Measurements from ENCODE around the gene PPP1R14B.

DNA sequence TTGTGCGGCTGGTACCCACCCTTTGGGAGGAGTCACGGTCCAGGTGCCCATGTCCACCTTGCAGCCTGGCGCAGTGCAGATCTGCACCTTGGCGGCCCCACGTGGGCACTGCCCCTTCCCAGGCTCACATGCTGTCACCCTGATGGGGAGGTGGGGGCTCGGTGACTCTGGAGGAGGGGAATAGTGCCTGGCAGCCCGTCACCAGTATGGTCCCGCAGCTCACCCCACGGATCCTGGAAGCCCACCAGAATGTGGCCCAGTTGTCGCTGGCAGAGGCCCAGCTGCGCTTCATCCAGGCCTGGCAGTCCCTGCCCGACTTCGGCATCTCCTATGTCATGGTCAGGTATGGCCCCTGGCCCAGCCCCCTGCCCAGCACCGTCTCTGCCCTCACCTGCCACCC lies 25.9 kb downstream of the PPP1R14B start:
- TF ChIP-seq EZH2phosphoT487 (IDR thresholded peaks at IDR 0.05; ENCODE audit: borderline replicate concordance, low read length): no peak
- TF ChIP-seq, protein P1, sequence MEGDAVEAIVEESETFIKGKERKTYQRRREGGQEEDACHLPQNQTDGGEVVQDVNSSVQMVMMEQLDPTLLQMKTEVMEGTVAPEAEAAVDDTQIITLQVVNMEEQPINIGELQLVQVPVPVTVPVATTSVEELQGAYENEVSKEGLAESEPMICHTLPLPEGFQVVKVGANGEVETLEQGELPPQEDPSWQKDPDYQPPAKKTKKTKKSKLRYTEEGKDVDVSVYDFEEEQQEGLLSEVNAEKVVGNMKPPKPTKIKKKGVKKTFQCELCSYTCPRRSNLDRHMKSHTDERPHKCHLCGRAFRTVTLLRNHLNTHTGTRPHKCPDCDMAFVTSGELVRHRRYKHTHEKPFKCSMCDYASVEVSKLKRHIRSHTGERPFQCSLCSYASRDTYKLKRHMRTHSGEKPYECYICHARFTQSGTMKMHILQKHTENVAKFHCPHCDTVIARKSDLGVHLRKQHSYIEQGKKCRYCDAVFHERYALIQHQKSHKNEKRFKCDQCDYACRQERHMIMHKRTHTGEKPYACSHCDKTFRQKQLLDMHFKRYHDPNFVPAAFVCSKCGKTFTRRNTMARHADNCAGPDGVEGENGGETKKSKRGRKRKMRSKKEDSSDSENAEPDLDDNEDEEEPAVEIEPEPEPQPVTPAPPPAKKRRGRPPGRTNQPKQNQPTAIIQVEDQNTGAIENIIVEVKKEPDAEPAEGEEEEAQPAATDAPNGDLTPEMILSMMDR (conservative IDR thresholded peaks at IDR 0.05; ENCODE audit: low read depth, low read length): no peak
- no peak for TF ChIP-seq EZH2 (IDR thresholded peaks at IDR 0.05; ENCODE audit: low read length, unreplicated experiment)
